Measurements from ENCODE around the gene LEPROT.

DNA sequence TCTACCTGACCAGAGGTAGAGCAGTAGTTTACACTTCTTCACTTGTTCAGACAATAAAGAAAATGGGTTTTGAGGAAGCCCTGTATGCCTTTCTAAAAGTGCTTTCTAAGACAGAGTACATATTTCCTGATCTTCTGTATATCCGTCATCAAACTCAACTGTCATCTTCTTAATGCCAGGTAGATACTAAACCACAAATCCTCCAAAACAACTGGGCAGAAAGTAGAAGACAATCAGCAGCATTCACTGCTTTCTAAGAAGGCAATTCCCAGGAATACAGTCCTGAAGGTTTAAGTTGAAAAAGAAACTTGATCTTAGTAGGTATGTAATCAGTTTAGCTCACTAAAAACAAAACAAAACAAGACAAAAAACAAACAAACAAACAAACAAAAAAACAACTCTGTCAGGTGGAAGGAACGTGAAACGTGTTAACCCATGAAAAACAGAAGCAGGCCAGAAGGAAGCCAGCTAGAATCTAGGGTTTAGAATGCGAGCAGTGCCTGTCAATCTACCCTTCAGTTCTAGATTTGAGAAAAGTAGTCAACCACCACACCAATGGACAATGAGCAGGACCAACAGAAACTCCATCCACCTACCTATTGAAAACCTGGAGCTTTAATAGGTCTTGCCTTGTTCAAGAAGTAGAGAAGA lies 59.2 kb downstream of the LEPROT start:
- TF ChIP-seq, protein P1, sequence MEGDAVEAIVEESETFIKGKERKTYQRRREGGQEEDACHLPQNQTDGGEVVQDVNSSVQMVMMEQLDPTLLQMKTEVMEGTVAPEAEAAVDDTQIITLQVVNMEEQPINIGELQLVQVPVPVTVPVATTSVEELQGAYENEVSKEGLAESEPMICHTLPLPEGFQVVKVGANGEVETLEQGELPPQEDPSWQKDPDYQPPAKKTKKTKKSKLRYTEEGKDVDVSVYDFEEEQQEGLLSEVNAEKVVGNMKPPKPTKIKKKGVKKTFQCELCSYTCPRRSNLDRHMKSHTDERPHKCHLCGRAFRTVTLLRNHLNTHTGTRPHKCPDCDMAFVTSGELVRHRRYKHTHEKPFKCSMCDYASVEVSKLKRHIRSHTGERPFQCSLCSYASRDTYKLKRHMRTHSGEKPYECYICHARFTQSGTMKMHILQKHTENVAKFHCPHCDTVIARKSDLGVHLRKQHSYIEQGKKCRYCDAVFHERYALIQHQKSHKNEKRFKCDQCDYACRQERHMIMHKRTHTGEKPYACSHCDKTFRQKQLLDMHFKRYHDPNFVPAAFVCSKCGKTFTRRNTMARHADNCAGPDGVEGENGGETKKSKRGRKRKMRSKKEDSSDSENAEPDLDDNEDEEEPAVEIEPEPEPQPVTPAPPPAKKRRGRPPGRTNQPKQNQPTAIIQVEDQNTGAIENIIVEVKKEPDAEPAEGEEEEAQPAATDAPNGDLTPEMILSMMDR (IDR thresholded peaks at IDR 0.05 in 4 of 5, conservative IDR thresholded peaks at IDR 0.05 in 1 of 5) = no peak
- no peak for TF ChIP-seq POLR2A (IDR thresholded peaks at IDR 0.05)
